SHP77 (cell line): ENCODE data around the gene TGM5.
"Not testable (repeated sequence)": the region's sequence is repeated elsewhere in the genome, so short reads cannot be mapped to it uniquely, and the experiment has no call there.

Source experiments
- DNase-seq, 2 experiments: peaks; one replicate each; lab custom pipeline; 2025; lab: John Stamatoyannopoulos, UW

TGM5 gene

GRCh38 chr15:43276563-43277200, 10.0 kb upstream of the TGM5 start:
- DNase-seq, result no peak

- DNase-seq, result no peak
These were observed 9.2 kb upstream of the TGM5 start for GRCh38 chr15:43275740-43276562.

DNA sequence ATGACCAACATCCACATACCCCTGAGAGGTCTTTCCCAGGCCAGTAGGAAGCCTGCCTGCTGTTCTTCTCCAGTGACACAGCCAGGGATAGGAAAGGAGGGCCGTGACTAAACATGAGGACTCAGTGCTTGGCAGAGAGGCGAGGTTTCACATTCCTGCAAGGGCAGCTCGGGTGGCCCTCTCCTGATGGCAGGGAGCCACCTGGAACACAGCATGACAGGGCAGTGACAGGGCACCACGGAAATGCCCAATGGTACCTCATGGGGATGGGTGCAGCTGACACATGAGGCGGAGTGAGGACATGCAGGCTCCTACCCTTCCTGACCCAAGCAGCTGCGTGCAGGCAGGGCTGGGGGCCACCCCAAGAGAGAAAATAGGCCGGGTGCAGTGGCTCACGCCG, 7.4 kb upstream of the TGM5 start:
- DNase-seq, result peak in 1 of 2 experiments; percentile 12

DNA sequence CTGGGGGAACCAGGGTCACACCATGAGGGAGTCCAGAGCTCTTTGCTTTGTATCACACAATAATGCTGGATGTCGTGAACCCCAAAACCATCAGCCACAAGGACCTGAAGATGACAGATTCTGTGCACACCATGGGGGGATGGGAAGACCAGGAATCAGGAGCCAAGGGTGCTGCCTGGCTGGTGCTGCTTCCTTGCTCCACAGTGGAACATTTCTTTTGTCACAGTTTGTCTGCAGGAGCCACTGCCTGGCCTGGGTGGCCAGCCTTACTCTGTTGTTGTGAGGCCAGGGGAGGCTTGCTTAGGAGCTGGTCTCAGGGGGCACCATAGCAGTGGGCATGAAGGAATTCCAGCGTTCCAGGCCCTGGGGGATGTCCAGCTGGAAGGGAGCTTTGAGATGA, 6.5 kb upstream of the TGM5 start:
- no peak for DNase-seq

- not testable (repeated sequence) for DNase-seq
These were observed 5.2 kb upstream of the TGM5 start for GRCh38 chr15:43271908-43272307.

GRCh38 chr15:43270676-43271306, 4.1 kb upstream of the TGM5 start:
- DNase-seq, result no peak

DNA sequence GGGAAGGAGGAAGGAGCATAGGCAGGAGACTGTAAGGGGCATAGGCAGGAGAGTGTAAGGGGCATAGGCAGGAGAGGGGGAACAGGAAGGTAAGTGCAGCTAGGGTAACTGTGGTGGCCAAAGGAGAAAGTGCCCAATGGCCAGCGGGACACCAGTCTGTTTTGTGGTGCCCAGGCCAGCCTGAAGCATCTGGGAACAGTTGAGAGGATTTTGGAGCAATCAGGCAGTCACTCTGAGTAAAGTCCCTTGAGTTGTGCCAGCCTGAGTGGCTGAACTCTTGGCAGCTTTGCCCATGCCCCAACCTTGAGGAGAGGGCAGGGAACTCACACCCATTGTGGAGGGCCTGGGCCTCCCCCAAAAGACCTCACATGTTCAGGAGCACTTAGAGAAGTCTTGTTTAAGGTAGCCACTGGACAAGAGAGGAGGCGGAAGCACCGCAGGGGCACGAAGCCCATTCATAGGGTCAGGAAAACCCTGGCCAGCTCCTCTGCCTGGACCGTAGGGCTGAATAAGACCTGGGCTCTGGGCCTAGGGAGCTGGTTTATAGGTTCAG, 3.5 kb upstream of the TGM5 start:
- no peak for DNase-seq

- DNase-seq, result no peak
These were observed 1.7 kb upstream of the TGM5 start for GRCh38 chr15:43268111-43269105.

GRCh38 chr15:43267439-43267838, 711 bp upstream of the TGM5 start:
- DNase-seq, result no peak

DNA sequence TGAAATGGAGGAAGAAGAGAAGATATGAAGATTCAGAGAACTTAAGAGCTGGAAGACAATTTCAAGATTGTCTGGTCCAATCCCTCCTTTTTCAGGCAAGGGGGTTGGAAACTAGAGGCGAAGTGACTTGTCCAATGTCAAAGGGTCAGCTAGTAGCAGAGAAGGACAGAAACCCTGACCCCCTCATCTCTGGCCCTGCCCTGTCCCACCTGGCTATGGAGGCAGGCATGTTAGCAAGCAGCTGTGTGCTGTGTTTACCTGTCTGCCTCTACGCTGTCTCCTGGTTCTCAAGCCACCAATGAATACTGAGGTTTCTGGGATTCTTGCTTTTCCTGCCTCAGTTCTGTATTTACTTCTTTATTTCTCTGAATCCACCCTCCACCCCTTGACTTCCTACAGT, 342 bp downstream of the TGM5 start:
- DNase-seq, result no peak

DNA sequence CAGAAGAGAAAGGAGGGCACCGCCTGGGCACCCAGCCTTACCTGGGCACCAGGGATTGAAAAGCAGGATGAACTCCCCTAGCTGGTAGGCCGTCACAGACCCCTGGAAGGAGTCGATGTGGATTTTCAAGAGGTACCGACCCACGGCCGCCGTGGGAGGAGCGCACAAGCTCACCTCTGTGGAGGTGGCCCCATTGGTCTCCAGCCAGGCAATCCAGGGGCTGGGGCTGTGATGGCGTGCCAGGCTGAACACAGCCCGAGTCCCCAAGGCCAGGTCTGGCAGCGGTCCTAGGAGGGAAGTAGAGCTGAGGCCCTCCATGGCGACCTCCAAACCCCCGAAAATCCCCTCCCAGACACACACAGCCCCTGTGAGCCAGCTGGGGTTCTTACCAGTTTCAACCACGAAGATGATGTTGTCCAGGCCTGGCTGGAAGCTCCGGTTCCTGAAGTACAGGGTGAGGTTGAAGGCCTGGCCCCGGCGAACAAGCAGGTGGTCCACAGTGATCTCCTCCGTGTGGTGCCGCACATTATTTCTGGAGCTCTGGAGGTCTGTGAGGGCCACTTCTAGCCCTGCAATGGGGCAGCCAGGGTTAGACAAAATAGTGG, 6.6 kb downstream of the TGM5 start:
- no peak for DNase-seq

- no peak for DNase-seq
These were observed 7.9 kb downstream of the TGM5 start for GRCh38 chr15:43258781-43259180.

GRCh38 chr15:43256341-43256740, 10.4 kb downstream of the TGM5 start:
- no peak for DNase-seq

GRCh38 chr15:43255376-43255775, 11.4 kb downstream of the TGM5 start:
- no peak for DNase-seq

DNA sequence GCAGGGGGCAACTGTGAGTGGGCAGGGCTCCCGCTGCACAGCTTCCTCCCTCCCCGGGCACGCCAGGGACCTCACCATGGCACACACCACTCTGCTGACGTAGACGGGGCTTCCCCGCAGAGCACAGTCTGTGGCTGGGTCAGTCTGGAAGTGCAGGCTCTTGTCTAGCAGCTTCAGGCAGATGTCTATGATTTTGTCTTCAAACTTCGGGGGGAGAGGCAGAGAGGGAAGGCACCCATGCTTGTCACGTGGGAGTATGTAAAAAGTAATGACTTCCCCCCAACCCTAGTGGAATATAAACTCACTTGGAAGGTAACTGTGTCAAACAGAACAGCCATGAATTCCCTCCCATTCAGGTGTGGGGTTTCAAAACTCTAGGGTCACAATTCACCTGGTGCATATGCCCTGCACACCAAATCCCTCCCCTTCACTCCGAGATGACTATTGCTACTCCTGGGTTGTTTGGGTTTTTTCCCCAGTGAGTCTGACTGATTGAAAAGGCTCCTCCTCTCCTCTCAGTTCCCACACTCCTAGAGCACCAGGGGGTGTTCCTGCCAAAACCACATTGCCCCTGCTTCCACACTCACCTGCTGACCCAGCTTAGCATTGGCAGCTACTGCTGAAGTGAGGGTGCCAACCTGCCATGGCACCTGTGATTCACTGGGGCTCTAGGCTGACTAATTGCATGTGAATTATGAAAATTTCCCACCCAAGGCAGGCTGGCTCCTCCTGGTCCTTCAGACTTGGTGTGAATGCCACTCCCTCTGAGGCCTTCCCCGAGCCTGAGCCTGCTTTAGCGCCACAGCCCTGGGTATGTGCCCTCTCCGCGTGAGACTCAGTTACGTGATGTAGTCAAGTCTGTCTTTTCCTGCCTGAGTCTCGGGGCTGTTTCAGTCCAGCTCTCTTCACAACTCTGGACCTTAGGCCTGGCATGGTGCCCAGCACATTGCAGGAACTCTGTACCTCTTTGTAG, 13.0 kb downstream of the TGM5 start:
- no peak for DNase-seq

GRCh38 chr15:43251871-43252250, 14.9 kb downstream of the TGM5 start:
- no peak for DNase-seq

- no peak for DNase-seq
These were observed 15.4 kb downstream of the TGM5 start for GRCh38 chr15:43251185-43251870.

- DNase-seq, result no peak
These were observed 15.9 kb downstream of the TGM5 start for GRCh38 chr15:43250785-43251184.

DNA sequence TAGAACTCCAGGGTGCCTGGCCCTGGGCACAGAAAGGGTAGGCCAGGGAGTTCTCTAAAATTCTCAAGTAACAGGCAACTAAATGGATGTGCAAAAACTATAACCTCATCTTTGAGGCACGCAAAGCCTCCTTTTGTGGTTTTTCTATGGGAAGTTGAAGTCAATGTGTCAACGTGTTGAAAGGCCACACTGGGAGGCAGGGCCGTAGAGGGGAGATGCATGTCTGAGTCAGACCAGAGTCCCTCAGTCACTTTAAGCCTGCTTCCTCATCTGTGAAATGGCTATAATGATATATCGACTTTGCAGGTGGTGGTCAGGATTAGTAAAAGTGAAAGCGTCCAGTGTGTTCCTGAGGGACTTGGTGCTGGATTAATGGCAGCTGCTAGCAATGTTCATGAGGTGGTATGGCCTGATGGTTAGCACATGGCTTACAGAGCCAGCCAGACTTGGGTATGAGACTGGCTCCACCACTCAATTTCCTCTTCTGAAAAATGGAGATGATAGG, 17.0 kb downstream of the TGM5 start:
- DNase-seq, result no peak
